ENCODE results near the gene CHRDL2.
A peak's percentile ranks its signal among the peaks of the same experiment; 100 is the strongest.

The CHRDL2 gene

GRCh38 chr11:74699615-74700396 is 31.4 kb downstream of the CHRDL2 start:
- H3K4me1 ChIP-seq (ENCODE audit: control insufficient read depth, insufficient read depth, low read length): no peaks in the 10 kb centered on the region
- ChIA-PET POLR2A (no interaction called here), CTCF (interaction anchor here (2.2 to 7.2 kb wide), 2 partner anchors 26 to 39 kb away, joined by 11 to 103 read pairs; no protein-coding TSS in a partner anchor)
- no peak overlapping the region for H3K27ac ChIP-seq (ENCODE audit: extremely low read depth, low read depth, low read length)
- TF ChIP-seq ZNF837 (tag by site-specific recombination; IDR thresholded peaks at IDR 0.05): no peak
- no peak for TF ChIP-seq ZNF791 (tag by site-specific recombination; IDR thresholded peaks at IDR 0.05)
- peak; percentile 68; the same call in 1 of the 2 replicates for TF ChIP-seq EGR2 (tag by site-specific recombination; IDR thresholded peaks at IDR 0.05; ENCODE audit: low read depth)
- TF ChIP-seq PRDM1 (tag by site-specific recombination; IDR thresholded peaks at IDR 0.05): no peak
- TF ChIP-seq ZNF664 (tag by site-specific recombination; IDR thresholded peaks at IDR 0.05): peak; percentile 83
- no peak for TF ChIP-seq ZNF768 (tag by site-specific recombination; IDR thresholded peaks at IDR 0.05)
- TF ChIP-seq ZIC2 (tag by site-specific recombination; IDR thresholded peaks at IDR 0.05): peak; percentile 53
- TF ChIP-seq ZFHX2 (tag by site-specific recombination; conservative IDR thresholded peaks at IDR 0.05): peak; percentile 70
- TF ChIP-seq GLIS1 (tag by site-specific recombination; IDR thresholded peaks at IDR 0.05): peak; percentile 89
- H3K36me3 ChIP-seq (ENCODE audit: control insufficient read depth in 2 of 2, insufficient read depth in 1 of 2, low read length in 2 of 2): no peaks in the 10 kb centered on the region
- no peak overlapping the region for H3K4me3 ChIP-seq (ENCODE audit: low read depth, low read length)
- H3K9me3 ChIP-seq (ENCODE audit: control insufficient read depth, insufficient read depth, low read depth, low read length): no peaks in the 10 kb centered on the region

- no peak for TF ChIP-seq ZNF423 (tag by site-specific recombination; IDR thresholded peaks at IDR 0.05)
- 0 out of 2 replicates have a peak, but pooled peaks have one; percentile 16 for TF ChIP-seq ZNF366 (tag by site-specific recombination; conservative IDR thresholded peaks at IDR 0.05)
- TF ChIP-seq ZNF146 (tag by site-specific recombination; IDR thresholded peaks at IDR 0.05): no peak
- no peaks in the 10 kb centered on the region for H3K4me1 ChIP-seq (ENCODE audit: control insufficient read depth, insufficient read depth, low read length)
- H3K27ac ChIP-seq (ENCODE audit: extremely low read depth, low read depth, low read length): no peak overlapping the region
- ChIA-PET POLR2A (no interaction called here), CTCF (interaction anchor here (1.4 kb wide), 1 partner anchor 29 kb away, joined by 3 read pairs; no protein-coding TSS in a partner anchor)
- H3K4me3 ChIP-seq (ENCODE audit: low read depth, low read length): no peak overlapping the region
- H3K36me3 ChIP-seq (ENCODE audit: control insufficient read depth in 2 of 2, insufficient read depth in 1 of 2, low read length in 2 of 2): no peaks in the 10 kb centered on the region
- H3K9me3 ChIP-seq (ENCODE audit: control insufficient read depth, insufficient read depth, low read depth, low read length): no peaks in the 10 kb centered on the region
Measured at GRCh38 chr11:74697722-74698121, 33.5 kb downstream of the CHRDL2 start.

- no peak overlapping the region for H3K4me3 ChIP-seq (ENCODE audit: low read depth, low read length)
- H3K36me3 ChIP-seq (ENCODE audit: control insufficient read depth in 2 of 2, insufficient read depth in 1 of 2, low read length in 2 of 2): no peaks in the 10 kb centered on the region
- CTCF ChIA-PET: interaction anchor here (0.7 to 3.0 kb wide), 4 partner anchors 24 to 179 kb away, joined by 3 to 10 read pairs (median 3); no protein-coding TSS in a partner anchor
- no peak overlapping the region for H3K27ac ChIP-seq (ENCODE audit: extremely low read depth, low read depth, low read length)
- POLR2A ChIA-PET: no interaction called here
- no peaks in the 10 kb centered on the region for H3K4me1 ChIP-seq (ENCODE audit: control insufficient read depth, insufficient read depth, low read length)
- no peak for TF ChIP-seq ZNF10 (tag by site-specific recombination; IDR thresholded peaks at IDR 0.05)
- no peaks in the 10 kb centered on the region for H3K9me3 ChIP-seq (ENCODE audit: control insufficient read depth, insufficient read depth, low read depth, low read length)
Measured at GRCh38 chr11:74696939-74697675, 34.1 kb downstream of the CHRDL2 start.

GRCh38 chr11:74696500-74696899 is 34.7 kb downstream of the CHRDL2 start:
- ChIA-PET CTCF (interaction anchor here (0.7 to 3.0 kb wide), 4 partner anchors 25 to 179 kb away, joined by 3 to 10 read pairs (median 3); no protein-coding TSS in a partner anchor), POLR2A (no interaction called here)
- Histone ChIP-seq H3K36me3 (ENCODE audit: control insufficient read depth in 2 of 2, insufficient read depth in 1 of 2, low read length in 2 of 2) (no peaks in the 10 kb centered on the region), H3K9me3 (ENCODE audit: control insufficient read depth, insufficient read depth, low read depth, low read length) (no peaks in the 10 kb centered on the region), H3K4me1 (ENCODE audit: control insufficient read depth, insufficient read depth, low read length) (no peaks in the 10 kb centered on the region), H3K27ac (ENCODE audit: extremely low read depth, low read depth, low read length) (no peak overlapping the region), H3K4me3 (ENCODE audit: low read depth, low read length) (no peak overlapping the region)
- TF ChIP-seq SCRT2 (tag by site-specific recombination; IDR thresholded peaks at IDR 0.05): 0 out of 2 replicates have a peak, but pooled peaks have one; percentile 17
- TF ChIP-seq TRIM28 (IDR thresholded peaks at IDR 0.05; ENCODE audit: borderline replicate concordance, low read length): no peak
